Hepatocyte (in vitro differentiated cells): ENCODE measurements around the gene PAPSS1.

Experiments used
- CTCF ChIP-seq: fragments of 200-600 bp; sonication (generic); IDR thresholded peaks from 2 replicates; pipeline ENCODE4 v1.5.1; 2016; ENCODE audit warnings: antibody characterized with exemption, mild to moderate bottlenecking; ENCODE audit not compliant: poor library complexity
- EZH2 ChIP-seq: fragments of 200-600 bp; sonication (generic); IDR thresholded peaks from 2 replicates; pipeline ENCODE4 v1.6.1; 2016; ENCODE audit warnings: antibody characterized with exemption, mild to moderate bottlenecking, borderline replicate concordance
- EZH2phosphoT487 ChIP-seq: fragments of 200-600 bp; sonication (generic); IDR thresholded peaks from one replicate; pipeline ENCODE4 v1.6.1; 2018; ENCODE audit warnings: antibody characterized with exemption, mild to moderate bottlenecking, low read depth, moderate library complexity; ENCODE audit not compliant: unreplicated experiment, severe bottlenecking

GRCh38 chr4:107725281-107725859 lies 5.3 kb upstream of the PAPSS1 start:
- TF ChIP-seq CTCF: no peak
- no peak for TF ChIP-seq EZH2phosphoT487
- no peak for TF ChIP-seq EZH2
